HepG2 (cell line): Measurements from ENCODE around the gene KHK. TPM values are rescaled to one million over a fixed set of nuclear protein-coding genes. Genes with fewer than 3 reads are reported as not detected.

ENCODE experiments used
- BRCA1 ChIP-seq: sonication (generic); formaldehyde crosslinking; IDR thresholded peaks from 2 replicates; pipeline ENCODE4 v1.4.0; 2020; ENCODE audit warnings: missing genetic modification reagents
- FOXC1 ChIP-seq: sonication (generic); formaldehyde crosslinking; IDR thresholded peaks from 2 replicates; pipeline ENCODE4 v1.8.0; 2022; ENCODE audit warnings: mild to moderate bottlenecking, missing genetic modification reagents, borderline replicate concordance
- PRDM4 ChIP-seq: sonication (generic); formaldehyde crosslinking; IDR thresholded peaks from 2 replicates; pipeline ENCODE4 v1.9.0; 2021; ENCODE audit warnings: missing genetic modification reagents, borderline replicate concordance
- RXRA ChIP-seq: sonication (generic); formaldehyde crosslinking; IDR thresholded peaks from 2 replicates; pipeline ENCODE4 v1.5.1; 2020; ENCODE audit warnings: missing genetic modification reagents
- SOX13 ChIP-seq, 3 experiments: fragments of 450-650 bp in 1 of 3; sonication (generic) in 1 of 3; formaldehyde crosslinking in 1 of 3; IDR thresholded peaks in 2 of 3; conservative IDR thresholded peaks in 1 of 3; 2 replicates each; pipeline versions ENCODE4 v1.5.0 to v1.6.1; 2016 to 2020; ENCODE audit warnings: antibody characterized with exemption in 1 of 3, mild to moderate bottlenecking in 1 of 3, missing compliant biosample characterization in 1 of 3, missing genetic modification reagents in 1 of 3, moderate library complexity in 1 of 3
- ZC3H4 ChIP-seq: sonication (generic); formaldehyde crosslinking; IDR thresholded peaks from 2 replicates; pipeline ENCODE4 v1.4.0; 2020; ENCODE audit warnings: missing genetic modification reagents, borderline replicate concordance
- ZNF362 ChIP-seq: sonication (generic); formaldehyde crosslinking; IDR thresholded peaks from 2 replicates; pipeline ENCODE4 v1.4.0; 2020; ENCODE audit warnings: missing genetic modification reagents, mild to moderate bottlenecking, borderline replicate concordance
- ZNF414 ChIP-seq: sonication (generic); formaldehyde crosslinking; IDR thresholded peaks from 2 replicates; pipeline ENCODE4 v1.5.0; 2020; ENCODE audit warnings: missing genetic modification reagents
- ZNF432 ChIP-seq: sonication (generic); formaldehyde crosslinking; IDR thresholded peaks from 2 replicates; pipeline ENCODE4 v1.5.0; 2020; ENCODE audit warnings: missing genetic modification reagents, mild to moderate bottlenecking, borderline replicate concordance
- ZNF530 ChIP-seq: sonication (generic); formaldehyde crosslinking; IDR thresholded peaks from 2 replicates; pipeline ENCODE4 v1.5.0; 2020; ENCODE audit warnings: low read depth, mild to moderate bottlenecking, missing genetic modification reagents
- ZNF646 ChIP-seq: sonication (generic); formaldehyde crosslinking; IDR thresholded peaks from 2 replicates; pipeline ENCODE4 v1.9.0; 2021; ENCODE audit warnings: mild to moderate bottlenecking, missing genetic modification reagents
- ZNF775 ChIP-seq: sonication (generic); formaldehyde crosslinking; IDR thresholded peaks from 2 replicates; pipeline ENCODE4 v1.4.0; 2020; ENCODE audit warnings: missing genetic modification reagents, mild to moderate bottlenecking, moderate library complexity, borderline replicate concordance
- polyA plus RNA-seq, 8 experiments: library from polyadenylated mRNA; depleted of rRNA in 3 of 8; stranded (reverse) in 7 of 8; unstranded in 1 of 8; fragments of >200 nt; fragmentation: Illumina TruSeq in 4 of 8; extraction: Trizol in 4 of 8; gene quantifications; 2 replicates each; pipeline versions ENCODE4 v1.2.1 to v1.2.3, GENCODE V29; 2011 to 2016; ENCODE audit warnings: low read depth in 4 of 8, missing spikeins in 1 of 8, mixed read lengths in 1 of 8; ENCODE audit not compliant: insufficient read depth in 1 of 8
- total RNA-seq, 5 experiments: library from RNA; depleted of rRNA; stranded (reverse); fragments of >200 nt; fragmentation: Illumina TruSeq; extraction: Trizol; gene quantifications; 2 replicates each; pipeline ENCODE4 v1.2.3, GENCODE V29; 2016; ENCODE audit warnings: low read depth in 1 of 5

KHK gene
- total and polyA plus RNA-seq, 2 of the 13 experiments (the other 11 are each of a cell fraction or from before 2014, with no cell fraction given): 40.9 to 99.2 TPM

- TF ChIP-seq ZNF646 (0 out of 2 replicates have a peak, but pooled peaks have one; percentile 47), PRDM4 (CRISPR knock-in tag) (no peak), ZNF414 (CRISPR knock-in tag) (peak; percentile 90), ZNF530 (no peak), BRCA1 (CRISPR knock-in tag) (no peak; the same call in 1 of the 2 replicates), FOXC1 (CRISPR knock-in tag) (0 out of 2 replicates have a peak, but pooled peaks have one; percentile 65), SOX13 (IDR thresholded peaks at IDR 0.05) (0 out of 2 replicates have a peak, but pooled peaks have one; percentile 20), SOX13 (CRISPR knock-in tag; conservative IDR thresholded peaks at IDR 0.05 in 1 of 2, IDR thresholded peaks at IDR 0.05 in 1 of 2) (peak in 1 of 2 experiments; percentile 53; a peak in 2 of 4 replicates), RXRA (CRISPR knock-in tag) (peak; percentile 74; the same call in 1 of the 2 replicates), ZNF432 (CRISPR knock-in tag) (no peak), ZNF362 (CRISPR knock-in tag) (peak; percentile 42; the same call in 1 of the 2 replicates), ZNF775 (no peak), ZC3H4 (CRISPR knock-in tag) (no peak)
Measured at GRCh38 chr2:27093430-27094352, 7.1 kb downstream of the KHK start (continued).
